Activated T-cell treated with anti-CD3 and anti-CD28 coated beads, Interleukin-2, amount 50 U/mL, for 4 hours (primary cell): ENCODE results near the gene CHI3L2. TPM values are rescaled to one million over a fixed set of nuclear protein-coding genes. Genes with fewer than 3 reads are reported as not detected.
A peak's percentile ranks its signal among the peaks of the same experiment; 100 is the strongest.

Experiments used
- ATAC-seq, 2 donors: fragments of 200-7000 bp; cut with Tn5 transposase; one replicate each; pipeline ENCODE4 v1.10.0; 2021
- DNase-seq: peaks from one replicate; pipeline ENCODE4 v3.0.0-alpha.2; 2020
- H3K27me3 Mint-ChIP-seq: one replicate; pipeline ENCODE4 v1.8.0; 2021; ENCODE audit warnings: low read depth, mixed read lengths
- H3K36me3 Mint-ChIP-seq: one replicate; pipeline ENCODE4 v1.8.0; 2022; ENCODE audit warnings: mixed read lengths; ENCODE audit not compliant: insufficient read depth
- H3K4me1 Mint-ChIP-seq: one replicate; pipeline ENCODE4 v1.8.0; 2021; ENCODE audit warnings: low read depth, mixed read lengths
- H3K4me3 Mint-ChIP-seq: one replicate; pipeline ENCODE4 v1.8.0; 2021; ENCODE audit warnings: mild to moderate bottlenecking, moderate library complexity, mixed read lengths
- H3K9me3 Mint-ChIP-seq: one replicate; pipeline ENCODE4 v1.8.0; 2021; ENCODE audit warnings: mixed read lengths
- total RNA-seq, 3 donors: library from RNA; stranded (reverse); gene quantifications; one replicate each; pipeline ENCODE4 v1.2.1, GENCODE V29; 2021

The CHI3L2 gene
- total RNA-seq, 3 donors from 2014 or later: 1.2 to 2.3 (median 1.8) TPM

GRCh38 chr1:111221633-111222291, 5.8 kb upstream of the CHI3L2 start:
- DNase-seq (no peak), ATAC-seq (peak; percentile 53 to 57)
- H3K27me3 Mint-ChIP-seq: no peaks in the 10 kb centered on the region
- peak overlapping the region; percentile 35 for H3K4me3 Mint-ChIP-seq
- peaks cover 7% of the 10 kb centered on the region for H3K36me3 Mint-ChIP-seq
- H3K9me3 Mint-ChIP-seq: peaks cover 7% of the 10 kb centered on the region
- H3K4me1 Mint-ChIP-seq: peaks cover 93% of the 10 kb centered on the region

- Mint-ChIP-seq H3K4me1 (peaks cover 93% of the 10 kb centered on the region), H3K4me3 (peak overlapping the region; percentile 35), H3K36me3 (peaks cover 7% of the 10 kb centered on the region), H3K9me3 (peaks cover 7% of the 10 kb centered on the region), H3K27me3 (no peaks in the 10 kb centered on the region)
- ATAC-seq (peak; percentile 15 to 19), DNase-seq (peak; percentile 78)
Measured at GRCh38 chr1:111222308-111223125, 5.0 kb upstream of the CHI3L2 start.

GRCh38 chr1:111223126-111223685, 4.3 kb upstream of the CHI3L2 start:
- no peak for DNase-seq
- Mint-ChIP-seq H3K4me1 (peaks cover 93% of the 10 kb centered on the region), H3K4me3 (peak overlapping the region; percentile 35), H3K27me3 (no peaks in the 10 kb centered on the region), H3K9me3 (peaks cover 7% of the 10 kb centered on the region), H3K36me3 (peaks cover 3% of the 10 kb centered on the region)
- no peak for ATAC-seq

GRCh38 chr1:111225091-111225490, 2.4 kb upstream of the CHI3L2 start:
- Mint-ChIP-seq H3K36me3 (no peaks in the 10 kb centered on the region), H3K4me3 (peak overlapping the region; percentile 61), H3K27me3 (no peaks in the 10 kb centered on the region), H3K9me3 (no peaks in the 10 kb centered on the region), H3K4me1 (peaks cover 91% of the 10 kb centered on the region)
- no peak for ATAC-seq
- no peak for DNase-seq

GRCh38 chr1:111225717-111226400, 1.7 kb upstream of the CHI3L2 start:
- Mint-ChIP-seq H3K36me3 (no peaks in the 10 kb centered on the region), H3K4me1 (peaks cover 89% of the 10 kb centered on the region), H3K4me3 (peak overlapping the region; percentile 61), H3K27me3 (no peaks in the 10 kb centered on the region), H3K9me3 (no peaks in the 10 kb centered on the region)
- DNase-seq: no peak
- ATAC-seq: no peak

GRCh38 chr1:111227851-111228747, 586 bp downstream of the CHI3L2 start:
- peak; percentile 38 to 46 for ATAC-seq
- Mint-ChIP-seq H3K27me3 (no peaks in the 10 kb centered on the region), H3K4me1 (peaks cover 88% of the 10 kb centered on the region), H3K9me3 (no peaks in the 10 kb centered on the region), H3K36me3 (peaks cover 3% of the 10 kb centered on the region), H3K4me3 (no peak overlapping the region)
- DNase-seq: no peak

GRCh38 chr1:111228748-111229126, 1.2 kb downstream of the CHI3L2 start:
- DNase-seq: no peak
- ATAC-seq: no peak
- peaks cover 84% of the 10 kb centered on the region for H3K4me1 Mint-ChIP-seq
- no peaks in the 10 kb centered on the region for H3K27me3 Mint-ChIP-seq
- H3K4me3 Mint-ChIP-seq: peak overlapping the region; percentile 45
- peaks cover 3% of the 10 kb centered on the region for H3K36me3 Mint-ChIP-seq
- H3K9me3 Mint-ChIP-seq: no peaks in the 10 kb centered on the region

- H3K36me3 Mint-ChIP-seq: peaks cover 12% of the 10 kb centered on the region
- peaks cover 1% of the 10 kb centered on the region for H3K27me3 Mint-ChIP-seq
- H3K4me1 Mint-ChIP-seq: peaks cover 79% of the 10 kb centered on the region
- H3K4me3 Mint-ChIP-seq: peak overlapping the region; percentile 52
- ATAC-seq (no peak), DNase-seq (no peak)
- no peaks in the 10 kb centered on the region for H3K9me3 Mint-ChIP-seq
Measured at GRCh38 chr1:111232134-111232533, 4.6 kb downstream of the CHI3L2 start.

- Mint-ChIP-seq H3K4me3 (no peak overlapping the region), H3K9me3 (no peaks in the 10 kb centered on the region), H3K36me3 (peaks cover 21% of the 10 kb centered on the region), H3K4me1 (peaks cover 61% of the 10 kb centered on the region), H3K27me3 (peaks cover 1% of the 10 kb centered on the region)
- ATAC-seq (no peak), DNase-seq (no peak)
Measured at GRCh38 chr1:111234258-111234657, 6.7 kb downstream of the CHI3L2 start.

GRCh38 chr1:111234866-111235265, 7.4 kb downstream of the CHI3L2 start:
- no peak for DNase-seq
- Mint-ChIP-seq H3K36me3 (peaks cover 28% of the 10 kb centered on the region), H3K4me1 (peaks cover 58% of the 10 kb centered on the region), H3K4me3 (no peak overlapping the region), H3K27me3 (peaks cover 1% of the 10 kb centered on the region), H3K9me3 (no peaks in the 10 kb centered on the region)
- ATAC-seq: peak; percentile 63 to 69

- Mint-ChIP-seq H3K4me3 (no peak overlapping the region), H3K36me3 (peaks cover 39% of the 10 kb centered on the region), H3K9me3 (no peaks in the 10 kb centered on the region), H3K4me1 (peaks cover 48% of the 10 kb centered on the region), H3K27me3 (peaks cover 1% of the 10 kb centered on the region)
- DNase-seq: no peak
- no peak for ATAC-seq
Measured at GRCh38 chr1:111236379-111236778, 8.9 kb downstream of the CHI3L2 start.

GRCh38 chr1:111236806-111237205, 9.3 kb downstream of the CHI3L2 start:
- ATAC-seq: no peak
- peaks cover 44% of the 10 kb centered on the region for H3K4me1 Mint-ChIP-seq
- H3K27me3 Mint-ChIP-seq: peaks cover 1% of the 10 kb centered on the region
- no peak for DNase-seq
- no peaks in the 10 kb centered on the region for H3K9me3 Mint-ChIP-seq
- no peak overlapping the region for H3K4me3 Mint-ChIP-seq
- peaks cover 41% of the 10 kb centered on the region for H3K36me3 Mint-ChIP-seq

GRCh38 chr1:111238056-111238795, 10.7 kb downstream of the CHI3L2 start:
- Mint-ChIP-seq H3K9me3 (no peaks in the 10 kb centered on the region), H3K27me3 (peaks cover 1% of the 10 kb centered on the region), H3K36me3 (peaks cover 41% of the 10 kb centered on the region)

More at GRCh38 chr1:111238056-111238795, 10.7 kb downstream of the CHI3L2 start:
- peaks cover 31% of the 10 kb centered on the region for H3K4me1 Mint-ChIP-seq
- DNase-seq: no peak
- H3K4me3 Mint-ChIP-seq: no peak overlapping the region
- no peak for ATAC-seq
